Skeletal muscle satellite cell (primary cell): ENCODE results near the gene TBX20.
"Not testable (repeated sequence)": the region's sequence is repeated elsewhere in the genome, so short reads cannot be mapped to it uniquely, and the experiment has no call there.

Experiments used
- H3K27me3 ChIP-seq: 2 replicates; pipeline ENCODE4 v1.7.0; 2013; ENCODE audit warnings: low read length; ENCODE audit not compliant: control insufficient read depth, insufficient read depth
- H3K36me3 ChIP-seq: 2 replicates; pipeline ENCODE4 v1.7.0; 2013; ENCODE audit warnings: mild to moderate bottlenecking, control low read depth, low read length; ENCODE audit not compliant: insufficient read depth
- H3K4me1 ChIP-seq: 2 replicates; pipeline ENCODE4 v1.7.0; 2013; ENCODE audit warnings: low read length; ENCODE audit not compliant: control insufficient read depth, insufficient read depth
- H3K4me2 ChIP-seq: 2 replicates; pipeline ENCODE4 v1.7.0; 2013; ENCODE audit warnings: mild to moderate bottlenecking, low read length
- H3K4me3 ChIP-seq: 2 replicates; pipeline ENCODE4 v1.7.0; 2013; ENCODE audit warnings: low read length
- H3K9ac ChIP-seq: 2 replicates; pipeline ENCODE4 v1.7.0; 2013; ENCODE audit warnings: mild to moderate bottlenecking, low read depth, low read length, moderate library complexity
- H3K9me3 ChIP-seq: replicated peaks from 2 replicates; pipeline ENCODE4 v1.7.0; 2013; ENCODE audit warnings: mild to moderate bottlenecking, control low read depth, low read length

Gene TBX20

DNA sequence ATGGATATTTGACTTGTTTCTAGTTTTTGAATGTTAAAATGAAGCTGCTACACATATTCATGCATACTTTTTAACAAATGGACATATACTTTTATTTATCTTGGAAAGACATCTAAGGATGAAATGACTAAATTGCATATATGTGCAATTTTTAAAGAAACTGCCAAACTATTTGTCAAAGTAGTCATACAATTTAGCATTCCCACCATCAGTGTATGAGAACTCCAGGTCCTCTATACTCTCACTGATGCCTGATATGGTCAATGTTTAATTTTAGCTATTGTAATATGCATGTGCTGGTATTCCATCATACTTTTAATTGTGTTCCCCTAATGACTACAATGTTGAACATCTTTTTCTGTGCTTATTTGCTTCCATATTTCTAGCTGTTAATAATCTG lies 47.0 kb downstream of the TBX20 start:
- not testable (repeated sequence) for H3K36me3 ChIP-seq, H3K4me3 ChIP-seq, H3K27me3 ChIP-seq, H3K4me2 ChIP-seq, H3K4me1 ChIP-seq, H3K9ac ChIP-seq, H3K9me3 ChIP-seq

DNA sequence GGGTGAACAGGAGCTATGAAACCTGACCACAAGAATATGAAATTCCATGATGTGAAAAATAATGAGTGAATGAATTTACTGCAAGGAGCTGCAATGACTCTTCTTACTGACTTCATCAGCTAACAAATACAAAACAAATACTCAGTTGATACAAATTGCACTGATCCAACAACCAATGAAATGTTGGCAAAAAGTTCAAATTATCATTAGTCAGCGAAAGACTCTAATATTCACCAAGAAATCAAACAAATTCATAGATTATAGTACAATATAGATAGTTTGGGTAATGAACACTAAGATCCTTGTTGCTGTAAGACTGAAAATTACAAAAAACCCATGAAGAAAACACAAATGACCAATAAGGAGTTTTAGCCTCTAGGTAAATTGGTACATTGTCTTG lies 49.0 kb downstream of the TBX20 start:
- not testable (repeated sequence) for H3K4me2 ChIP-seq, H3K4me3 ChIP-seq, H3K36me3 ChIP-seq, H3K9ac ChIP-seq, H3K27me3 ChIP-seq, H3K9me3 ChIP-seq, H3K4me1 ChIP-seq

- H3K27me3 ChIP-seq, H3K36me3 ChIP-seq, H3K4me2 ChIP-seq, H3K4me1 ChIP-seq, H3K9ac ChIP-seq, H3K9me3 ChIP-seq, H3K4me3 ChIP-seq: not testable (repeated sequence)
Observed at GRCh38 chr7:35204031-35204430, 49.9 kb downstream of the TBX20 start.

GRCh38 chr7:35202353-35202752 lies 51.5 kb downstream of the TBX20 start:
- H3K4me1 ChIP-seq, H3K9ac ChIP-seq, H3K4me3 ChIP-seq, H3K27me3 ChIP-seq, H3K9me3 ChIP-seq, H3K36me3 ChIP-seq, H3K4me2 ChIP-seq: not testable (repeated sequence)

DNA sequence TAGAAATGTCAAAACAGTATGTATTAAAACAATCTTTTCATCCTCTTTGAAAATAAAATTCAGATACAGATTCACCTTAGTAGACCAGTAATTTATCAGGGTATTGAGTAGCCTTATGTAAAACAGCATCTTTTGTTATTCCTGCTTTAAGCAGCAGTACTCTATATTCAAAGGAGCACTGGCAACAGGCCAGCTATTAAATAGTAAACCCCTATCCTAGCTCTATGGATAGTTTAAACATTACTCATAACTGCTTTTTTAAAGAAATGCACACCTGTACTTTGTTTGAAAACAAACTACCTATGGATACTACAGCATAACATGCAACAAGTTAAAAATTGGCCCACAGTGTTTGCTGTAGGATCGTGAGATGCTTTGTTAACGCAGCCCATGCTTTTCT lies 53.7 kb downstream of the TBX20 start:
- H3K4me2 ChIP-seq, H3K4me1 ChIP-seq, H3K9me3 ChIP-seq, H3K4me3 ChIP-seq, H3K27me3 ChIP-seq, H3K36me3 ChIP-seq, H3K9ac ChIP-seq: not testable (repeated sequence)

DNA sequence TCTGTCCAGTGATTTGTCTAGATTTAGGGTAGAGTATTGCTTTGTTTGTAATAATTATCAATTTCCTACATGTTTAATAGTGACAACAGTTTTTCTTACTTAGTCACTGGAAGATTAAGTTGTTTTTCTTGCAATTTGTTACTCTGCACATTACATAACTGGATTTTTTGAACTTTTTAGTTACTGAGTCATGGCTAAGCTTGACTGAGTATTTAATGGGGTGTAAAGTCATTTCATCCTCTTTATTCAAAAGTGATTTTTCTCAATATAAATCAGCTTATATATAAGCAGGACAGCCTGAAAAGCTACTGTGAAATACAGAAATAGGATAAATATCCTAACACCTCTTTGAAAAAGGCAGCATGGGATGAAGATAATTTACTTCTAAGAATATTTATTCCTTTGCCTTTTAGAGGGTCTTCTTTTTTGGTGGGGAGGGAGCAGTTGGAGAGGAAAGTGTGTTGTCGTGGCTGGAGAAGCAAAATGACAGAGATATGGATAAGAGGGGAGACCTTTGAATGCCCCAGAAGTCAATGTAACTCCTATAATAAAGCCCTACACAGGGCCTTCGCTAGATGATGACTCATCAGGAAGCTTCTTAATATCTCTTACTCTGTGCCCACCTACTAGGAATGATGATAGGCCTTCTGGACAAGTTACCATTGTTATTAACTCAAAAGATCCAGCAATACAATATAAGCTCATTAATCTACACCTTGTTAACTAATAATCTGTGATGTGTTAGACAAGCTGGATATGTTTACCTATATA lies 55.3 kb downstream of the TBX20 start:
- not testable (repeated sequence) for H3K9me3 ChIP-seq, H3K9ac ChIP-seq, H3K4me1 ChIP-seq, H3K27me3 ChIP-seq, H3K4me3 ChIP-seq, H3K36me3 ChIP-seq
- H3K4me2 ChIP-seq, result peak overlapping the region; percentile 66

DNA sequence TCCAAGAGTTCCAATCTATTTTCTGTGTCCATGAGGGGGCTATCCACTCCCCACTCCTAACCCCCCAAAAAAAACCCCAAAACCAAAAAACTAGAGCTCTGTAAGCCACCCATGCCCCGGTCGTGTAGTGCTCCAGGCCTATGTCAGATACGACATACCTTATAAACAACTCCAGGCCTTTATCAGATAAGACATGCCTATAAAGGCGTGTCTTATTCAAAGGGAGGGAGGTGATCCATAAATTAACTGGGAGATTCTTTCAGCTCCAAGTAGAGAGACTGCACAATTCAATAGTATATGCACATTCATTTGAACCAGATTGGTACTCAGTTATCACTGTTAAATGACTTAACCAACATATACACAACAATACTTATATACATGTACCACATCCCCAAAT lies 62.3 kb downstream of the TBX20 start:
- not testable (repeated sequence) for H3K27me3 ChIP-seq, H3K4me3 ChIP-seq

DNA sequence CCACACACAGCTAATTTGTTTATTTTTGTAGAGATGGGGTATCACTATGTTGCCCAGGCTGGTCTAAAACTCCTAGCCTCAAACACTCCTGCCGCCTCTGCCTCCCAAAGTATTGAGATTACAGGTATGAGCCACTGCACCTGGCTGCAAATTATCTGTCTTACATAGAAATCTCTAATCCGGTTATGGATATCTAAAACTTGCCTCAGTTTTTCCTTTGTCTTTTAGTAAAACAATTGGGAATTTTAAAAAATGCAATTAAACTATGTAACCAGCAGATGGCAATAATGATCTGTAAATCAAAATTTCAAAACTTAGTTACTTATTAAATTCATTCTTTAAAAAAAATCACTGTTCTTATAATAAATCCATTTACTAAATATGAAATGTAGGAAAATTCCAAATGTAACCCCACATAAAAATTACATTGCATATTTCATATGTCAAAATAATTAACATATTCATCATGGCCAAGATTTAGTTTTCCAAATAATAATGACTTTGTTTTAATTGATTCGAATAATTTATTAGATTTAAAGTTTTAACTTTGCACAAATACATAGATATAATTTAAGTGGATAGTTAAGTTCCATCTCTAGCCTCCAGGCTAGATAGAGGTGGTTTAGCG lies 63.6 kb downstream of the TBX20 start:
- not testable (repeated sequence) for H3K9me3 ChIP-seq, H3K4me3 ChIP-seq, H3K4me1 ChIP-seq, H3K36me3 ChIP-seq, H3K4me2 ChIP-seq, H3K9ac ChIP-seq
- H3K27me3 ChIP-seq, result peaks cover 13% of the 10 kb centered on the region

More for the DNA sequence above, 62.3 kb downstream of the TBX20 start:
- H3K4me1 ChIP-seq, H3K9ac ChIP-seq, H3K4me2 ChIP-seq, H3K9me3 ChIP-seq, H3K36me3 ChIP-seq: not testable (repeated sequence)

- Histone ChIP-seq H3K4me3 (peak overlapping the region; percentile 71), H3K4me2 (peak overlapping the region; percentile 91), H3K27me3 (peaks cover 15% of the 10 kb centered on the region)
- not testable (repeated sequence) for H3K36me3 ChIP-seq, H3K9ac ChIP-seq, H3K4me1 ChIP-seq, H3K9me3 ChIP-seq
Observed at GRCh38 chr7:35186751-35187150, 67.1 kb downstream of the TBX20 start.

DNA sequence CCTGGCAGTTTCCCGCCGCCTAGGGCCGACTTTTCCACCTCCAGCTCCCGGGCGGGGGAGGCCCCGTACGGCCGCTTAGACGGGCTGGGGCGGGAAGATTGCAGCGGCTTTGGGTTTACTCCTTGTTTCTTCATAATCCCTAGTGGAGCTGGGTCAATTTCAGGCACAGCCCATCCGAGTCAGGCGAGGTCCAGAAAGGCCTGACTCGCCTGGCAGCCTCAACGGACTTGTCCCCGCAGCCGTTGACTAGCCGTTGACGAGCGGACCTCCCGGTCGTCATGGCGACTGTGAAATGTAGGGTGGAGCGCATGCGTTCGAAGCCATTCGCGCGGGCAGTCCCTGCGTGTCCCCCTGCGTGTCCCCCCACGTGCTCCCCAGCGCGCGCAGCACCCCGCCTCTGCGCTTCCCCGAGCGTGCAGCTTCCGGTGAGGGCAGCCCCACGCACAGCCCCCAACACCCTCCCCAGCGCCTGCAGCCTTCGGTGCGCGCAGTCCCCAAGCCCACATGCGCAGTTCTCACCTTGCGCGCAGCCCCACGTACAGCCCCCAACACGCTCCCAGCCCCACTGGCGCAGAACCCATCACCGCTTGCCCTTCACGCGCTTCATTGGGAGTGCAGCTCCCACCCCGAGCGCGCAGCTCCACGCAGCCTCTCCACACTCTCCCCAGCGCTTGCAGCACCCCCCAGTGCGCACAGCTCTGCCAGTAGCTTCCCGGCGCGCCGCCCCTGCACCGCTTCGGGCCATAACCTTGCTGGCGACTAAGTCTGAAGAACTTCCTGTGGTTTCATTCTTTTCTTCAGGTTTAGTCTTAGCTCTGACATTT lies 67.8 kb downstream of the TBX20 start:
- peak overlapping the region; percentile 21 for H3K9ac ChIP-seq
- H3K4me3 ChIP-seq, result peak overlapping the region; percentile 71

GRCh38 chr7:35185578-35185907 lies 68.4 kb downstream of the TBX20 start:
- peak overlapping the region; percentile 71 for H3K4me3 ChIP-seq
- not testable (repeated sequence) for H3K36me3 ChIP-seq, H3K4me1 ChIP-seq, H3K9me3 ChIP-seq, H3K9ac ChIP-seq
- H3K27me3 ChIP-seq, result peaks cover 15% of the 10 kb centered on the region
- H3K4me2 ChIP-seq, result peak overlapping the region; percentile 91

More for the DNA sequence above, 67.8 kb downstream of the TBX20 start:
- H3K27me3 ChIP-seq, result peaks cover 15% of the 10 kb centered on the region
- no peaks in the 10 kb centered on the region for H3K9me3 ChIP-seq
- peak overlapping the region; percentile 91 for H3K4me2 ChIP-seq
- peaks cover 9% of the 10 kb centered on the region for H3K4me1 ChIP-seq
- no peaks in the 10 kb centered on the region for H3K36me3 ChIP-seq

DNA sequence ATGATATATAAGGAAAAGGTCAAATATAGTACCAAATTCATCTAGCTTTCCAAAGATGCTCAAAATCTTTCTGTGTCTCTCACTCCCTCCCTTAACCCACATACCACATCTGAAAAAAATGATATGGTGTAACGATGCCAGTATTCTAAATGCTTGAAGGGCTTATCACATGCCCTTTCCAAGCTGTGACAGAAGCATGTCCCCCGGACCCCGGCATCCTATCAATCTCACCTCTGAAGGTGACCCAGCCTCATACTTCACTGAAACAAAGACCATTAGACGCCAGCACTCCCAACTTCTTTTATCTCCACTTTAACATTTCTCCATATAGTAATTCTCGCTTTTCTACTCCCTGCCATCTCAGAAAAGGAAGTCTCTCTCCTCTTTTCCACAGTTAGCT lies 68.9 kb downstream of the TBX20 start:
- not testable (repeated sequence) for H3K4me2 ChIP-seq

More for the DNA sequence above, 68.9 kb downstream of the TBX20 start:
- not testable (repeated sequence) for H3K4me3 ChIP-seq, H3K9me3 ChIP-seq, H3K9ac ChIP-seq, H3K36me3 ChIP-seq, H3K4me1 ChIP-seq
- peaks cover 15% of the 10 kb centered on the region for H3K27me3 ChIP-seq
